Lower lobe of right lung (tissue), 2 donors: ENCODE measurements around the gene NDUFB7. TPM values are rescaled to one million over a fixed set of nuclear protein-coding genes. Genes with fewer than 3 reads are reported as not detected.

Source experiments
- ATAC-seq, 2 donors: fragments of 200-7000 bp; cut with Tn5 transposase; one replicate each; pipeline ENCODE4 v1.9.1; 2020 to 2022; ENCODE audit warnings: mild to moderate bottlenecking in 2 of 2, moderate library complexity in 2 of 2
- DNase-seq: peaks from one replicate; pipeline ENCODE4 v3.0.0-alpha.2; 2020
- H3K27ac ChIP-seq: fragments of 200-600 bp; one replicate; pipeline ENCODE4 v1.8.0; 2022
- H3K27me3 ChIP-seq: fragments of 200-600 bp; one replicate; pipeline ENCODE4 v1.8.0; 2022; ENCODE audit warnings: low read depth
- H3K36me3 ChIP-seq: fragments of 200-600 bp; one replicate; pipeline ENCODE4 v1.8.0; 2022; ENCODE audit warnings: mild to moderate bottlenecking
- H3K4me1 ChIP-seq: fragments of 200-600 bp; one replicate; pipeline ENCODE4 v1.8.0; 2022
- H3K4me3 ChIP-seq: fragments of 200-600 bp; one replicate; pipeline ENCODE4 v1.8.0; 2022; ENCODE audit warnings: mild to moderate bottlenecking
- H3K9me3 ChIP-seq: fragments of 200-600 bp; one replicate; pipeline ENCODE4 v1.8.0; 2022
- intact Hi-C: fragments of 100-400 bp; cut with DNase I; formaldehyde crosslinking; loops from one replicate; pipeline ENCODE4 v1.11.0; 2022
- total RNA-seq: library from RNA; stranded (reverse); fragmentation: NEBNext Ultra II Directional; extraction: Animal tissue kit (Norgen Biotek cat#: 25700); gene quantifications from one replicate; pipeline ENCODE4 v1.2.1, GENCODE V29; 2021
- TF ChIP-seq, protein P1 (sequence below): fragments of 200-600 bp; IDR thresholded peaks from one replicate; pipeline ENCODE4 v1.8.0; 2022; ENCODE audit warnings: antibody characterized with exemption, mild to moderate bottlenecking
- donor health status: DM: no; HTN: yes; CAD: no; lungs with severe emphysema.

Gene NDUFB7
- total RNA-seq, 1 donor from 2014 or later, result 121 TPM

- no peak overlapping the region for H3K4me3 ChIP-seq
- peaks cover 35% of the 10 kb centered on the region for H3K4me1 ChIP-seq
- DNase-seq, result no peak
- ATAC-seq, result no peak
- peak overlapping the region; percentile 99 for H3K27ac ChIP-seq
- H3K9me3 ChIP-seq, result no peaks in the 10 kb centered on the region
- intact Hi-C loops, result no loop called here
- H3K27me3 ChIP-seq, result no peaks in the 10 kb centered on the region
- peaks cover 20% of the 10 kb centered on the region for H3K36me3 ChIP-seq
- TF ChIP-seq, protein P1, sequence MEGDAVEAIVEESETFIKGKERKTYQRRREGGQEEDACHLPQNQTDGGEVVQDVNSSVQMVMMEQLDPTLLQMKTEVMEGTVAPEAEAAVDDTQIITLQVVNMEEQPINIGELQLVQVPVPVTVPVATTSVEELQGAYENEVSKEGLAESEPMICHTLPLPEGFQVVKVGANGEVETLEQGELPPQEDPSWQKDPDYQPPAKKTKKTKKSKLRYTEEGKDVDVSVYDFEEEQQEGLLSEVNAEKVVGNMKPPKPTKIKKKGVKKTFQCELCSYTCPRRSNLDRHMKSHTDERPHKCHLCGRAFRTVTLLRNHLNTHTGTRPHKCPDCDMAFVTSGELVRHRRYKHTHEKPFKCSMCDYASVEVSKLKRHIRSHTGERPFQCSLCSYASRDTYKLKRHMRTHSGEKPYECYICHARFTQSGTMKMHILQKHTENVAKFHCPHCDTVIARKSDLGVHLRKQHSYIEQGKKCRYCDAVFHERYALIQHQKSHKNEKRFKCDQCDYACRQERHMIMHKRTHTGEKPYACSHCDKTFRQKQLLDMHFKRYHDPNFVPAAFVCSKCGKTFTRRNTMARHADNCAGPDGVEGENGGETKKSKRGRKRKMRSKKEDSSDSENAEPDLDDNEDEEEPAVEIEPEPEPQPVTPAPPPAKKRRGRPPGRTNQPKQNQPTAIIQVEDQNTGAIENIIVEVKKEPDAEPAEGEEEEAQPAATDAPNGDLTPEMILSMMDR, result no peak
Measured at GRCh38 chr19:14519860-14520407, 51.9 kb downstream of the NDUFB7 start.

- peaks cover 26% of the 10 kb centered on the region for H3K36me3 ChIP-seq
- H3K27ac ChIP-seq, result peak overlapping the region; percentile 99
- H3K27me3 ChIP-seq, result no peaks in the 10 kb centered on the region
- TF ChIP-seq, protein P1, result no peak
- H3K4me1 ChIP-seq, result peaks cover 41% of the 10 kb centered on the region
- no peaks in the 10 kb centered on the region for H3K9me3 ChIP-seq
- intact Hi-C loops, result no loop called here
- ATAC-seq (no peak), DNase-seq (no peak)
- no peak overlapping the region for H3K4me3 ChIP-seq
Measured at GRCh38 chr19:14519245-14519859, 52.5 kb downstream of the NDUFB7 start.

DNA sequence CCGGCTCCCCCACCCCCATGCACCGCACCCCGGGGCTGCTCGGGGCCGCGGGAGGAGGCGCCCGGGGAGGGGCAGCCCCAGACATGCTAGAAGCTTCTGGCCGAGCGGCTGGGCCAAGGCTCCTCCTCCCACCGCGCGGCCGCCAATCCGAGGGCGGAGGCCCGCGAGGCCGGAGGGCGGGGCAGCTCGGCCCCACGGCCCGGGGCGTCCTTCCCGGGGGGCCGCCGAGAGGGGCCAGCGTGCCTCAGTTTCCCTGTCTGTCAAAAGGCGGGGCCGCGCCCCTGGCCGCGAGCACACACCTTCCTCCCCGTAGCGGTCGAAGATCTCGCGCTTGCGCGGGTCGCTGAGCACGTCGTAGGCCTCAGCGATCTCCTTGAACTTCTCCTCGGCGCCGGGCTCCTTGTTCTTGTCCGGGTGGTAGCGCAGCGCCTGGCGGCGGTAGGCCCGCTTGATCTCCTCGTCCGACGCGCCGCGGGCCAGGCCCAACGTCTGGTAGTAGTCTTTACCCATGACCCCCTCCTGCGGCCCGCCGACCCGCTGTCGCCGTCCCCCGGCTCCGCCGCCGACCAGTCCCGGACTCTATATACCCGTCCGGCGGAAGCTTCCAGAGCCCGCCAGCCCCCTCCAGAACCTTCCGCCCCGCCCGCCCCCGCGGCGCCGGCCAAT, 53.9 kb downstream of the NDUFB7 start, which contains the start of gene DNAJB1:
DNAJB1 (minus strand) TSS at position 558 of the 666 bp plus-strand sequence; CDS start at position 510, 48 bp downstream.
- peak within 1 kb of the TSS; percentile 97 for H3K4me3 ChIP-seq
- TF ChIP-seq, protein P1, result no peak
- H3K9me3 ChIP-seq, result no peaks in the 10 kb centered on the region
- intact Hi-C loops, result no loop called here
- H3K27ac ChIP-seq, result peak within 1 kb of the TSS; percentile 99
- peaks cover 52% of the 10 kb centered on the region for H3K4me1 ChIP-seq
- peak; percentile 88 to 89 for ATAC-seq
- DNase-seq, result peak; percentile 89
- H3K27me3 ChIP-seq, result no peaks in the 10 kb centered on the region
- H3K36me3 ChIP-seq, result peaks cover 38% of the 10 kb centered on the region

DNA sequence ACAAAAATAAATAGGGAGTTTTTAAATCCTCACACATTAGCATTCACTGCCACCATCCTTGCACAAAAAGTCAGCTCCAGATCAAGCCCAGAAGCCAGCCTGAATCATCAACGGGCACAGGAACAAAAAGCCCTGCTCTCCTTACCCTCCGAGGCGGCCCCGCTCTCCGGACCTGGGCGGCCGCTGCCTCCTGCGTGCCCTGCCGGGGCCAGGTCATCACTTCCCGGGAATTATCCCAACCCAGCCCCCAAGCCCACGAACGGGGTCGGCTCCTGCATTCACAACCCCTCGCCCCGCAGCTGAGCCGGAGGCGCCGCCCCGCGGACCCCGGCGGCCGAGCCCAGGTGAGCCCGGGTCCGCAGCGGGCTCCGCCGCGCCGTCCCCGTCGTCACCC, 54.4 kb downstream of the NDUFB7 start:
- no peak for DNase-seq
- Histone ChIP-seq H3K9me3 (no peaks in the 10 kb centered on the region), H3K4me3 (peak overlapping the region; percentile 97), H3K36me3 (peaks cover 38% of the 10 kb centered on the region), H3K4me1 (peaks cover 52% of the 10 kb centered on the region), H3K27me3 (no peaks in the 10 kb centered on the region), H3K27ac (peak overlapping the region; percentile 99)
- TF ChIP-seq, protein P1, result no peak
- peak in 1 of 2 donors; percentile 1 for ATAC-seq
- intact Hi-C loops, result no loop called here

DNA sequence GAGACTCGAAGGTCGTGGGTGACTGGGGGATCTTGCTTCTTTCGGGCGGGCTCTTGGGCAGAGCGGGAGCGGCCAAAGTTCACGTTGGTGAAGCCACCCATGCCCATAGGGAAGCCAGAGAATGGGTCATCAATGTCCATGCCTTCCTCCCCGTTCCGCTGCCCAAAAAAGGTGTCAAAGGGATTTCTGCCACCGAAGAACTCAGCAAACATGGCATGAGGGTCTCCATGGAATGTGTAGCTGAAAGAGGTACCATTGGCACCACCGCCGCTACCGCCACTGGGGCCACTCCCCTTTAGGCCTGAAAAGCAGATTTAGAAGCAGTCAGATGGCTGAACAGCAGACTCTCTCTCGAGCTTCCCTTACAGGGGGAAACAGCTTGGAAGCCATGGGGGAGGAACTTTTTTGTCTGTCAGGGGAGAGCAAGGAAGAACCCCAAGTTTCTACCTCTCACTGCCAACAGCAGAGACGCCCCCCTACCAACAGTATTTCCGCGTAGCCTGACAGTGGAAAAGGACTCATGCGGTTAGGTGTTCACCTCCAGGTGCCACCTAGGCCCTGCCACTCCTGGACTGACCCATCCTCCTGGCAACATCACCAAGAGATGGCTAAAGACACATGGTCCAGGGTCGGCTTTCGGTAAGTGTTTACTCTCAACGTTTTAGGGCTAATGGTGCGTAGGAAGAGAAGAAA, 55.0 kb downstream of the NDUFB7 start:
- Histone ChIP-seq H3K4me1 (peaks cover 52% of the 10 kb centered on the region), H3K4me3 (peak overlapping the region; percentile 97), H3K27me3 (no peaks in the 10 kb centered on the region), H3K27ac (peak overlapping the region; percentile 99), H3K9me3 (no peaks in the 10 kb centered on the region), H3K36me3 (peaks cover 38% of the 10 kb centered on the region)
- ATAC-seq, result no peak
- TF ChIP-seq, protein P1, result no peak
- no peak for DNase-seq
- intact Hi-C loops, result no loop called here
